G401 (cell line): ENCODE measurements around the gene YPEL2. TPM values are rescaled to one million over a fixed set of nuclear protein-coding genes. Genes with fewer than 3 reads are reported as not detected.

ENCODE experiments used
- DNase-seq: peaks from one replicate; pipeline ENCODE4 v3.0.0-alpha.2; 2015; ENCODE audit warnings: low spot score
- in situ Hi-C: cut with HindIII; loops from 2 replicates; pipeline ENCODE4 v1.10.0; 2016; ENCODE audit warnings: low sequenced_read_pairs, mixed read lengths
- total RNA-seq: library from RNA; depleted of rRNA; stranded (reverse); fragments of >200 nt; shearing (Covaris generic); gene quantifications from 2 replicates; pipeline ENCODE4 v1.2.3, GENCODE V29; 2014

Gene YPEL2
- total RNA-seq, 1 experiment from 2014 or later, result 7.0 TPM

- in situ Hi-C loops, result no loop called here
- peak; percentile 82 for DNase-seq
Observed at GRCh38 chr17:59329176-59330052, 2.0 kb upstream of the YPEL2 start.

- peak; percentile 82 for DNase-seq
- in situ Hi-C loops, result no loop called here
Observed at GRCh38 chr17:59330053-59330942, 1.2 kb upstream of the YPEL2 start.

GRCh38 chr17:59331929-59332748 lies 684 bp downstream of the YPEL2 start:
- peak; percentile 23 for DNase-seq
- in situ Hi-C loops, result no loop called here

- DNase-seq, result peak; percentile 70
- in situ Hi-C loops, result no loop called here
Observed at GRCh38 chr17:59332749-59333377, 1.4 kb downstream of the YPEL2 start.

GRCh38 chr17:59333836-59334235 lies 2.4 kb downstream of the YPEL2 start:
- in situ Hi-C loops, result no loop called here
- no peak for DNase-seq

GRCh38 chr17:59335685-59336084 lies 4.2 kb downstream of the YPEL2 start:
- in situ Hi-C loops, result no loop called here
- no peak for DNase-seq

GRCh38 chr17:59337741-59338299 lies 6.4 kb downstream of the YPEL2 start:
- in situ Hi-C loops, result no loop called here
- DNase-seq, result peak; percentile 83

- in situ Hi-C loops, result no loop called here
- DNase-seq, result no peak
Observed at GRCh38 chr17:59338498-59338897, 7.0 kb downstream of the YPEL2 start.

- in situ Hi-C loops, result no loop called here
- no peak for DNase-seq
Observed at GRCh38 chr17:59341922-59342321, 10.5 kb downstream of the YPEL2 start.

- in situ Hi-C loops, result no loop called here
- no peak for DNase-seq
Observed at GRCh38 chr17:59342681-59343131, 11.3 kb downstream of the YPEL2 start.

- no peak for DNase-seq
- in situ Hi-C loops, result no loop called here
Observed at GRCh38 chr17:59345476-59345875, 14.0 kb downstream of the YPEL2 start.

GRCh38 chr17:59346341-59346740 lies 14.9 kb downstream of the YPEL2 start:
- DNase-seq, result peak; percentile 0

GRCh38 chr17:59346876-59347407 lies 15.5 kb downstream of the YPEL2 start:
- DNase-seq, result no peak
- in situ Hi-C loops, result no loop called here

More at GRCh38 chr17:59346341-59346740, 14.9 kb downstream of the YPEL2 start:
- in situ Hi-C loops, result no loop called here

GRCh38 chr17:59347975-59348391 lies 16.5 kb downstream of the YPEL2 start:
- no peak for DNase-seq
- in situ Hi-C loops, result no loop called here

GRCh38 chr17:59349178-59349577 lies 17.7 kb downstream of the YPEL2 start:
- in situ Hi-C loops, result no loop called here

GRCh38 chr17:59353106-59353854 lies 21.8 kb downstream of the YPEL2 start:
- DNase-seq, result no peak
- in situ Hi-C loops, result no loop called here

More at GRCh38 chr17:59349178-59349577, 17.7 kb downstream of the YPEL2 start:
- no peak for DNase-seq

- in situ Hi-C loops, result no loop called here
Observed at GRCh38 chr17:59353936-59354755, 22.7 kb downstream of the YPEL2 start.

More at GRCh38 chr17:59353936-59354755, 22.7 kb downstream of the YPEL2 start:
- no peak for DNase-seq
